CD4-positive, alpha-beta T cell treated with Interleukin-12 subunit alpha and Interleukin-12 subunit beta, for 1 hour (primary cell): ENCODE measurements around the gene ZNF208.
A peak's percentile ranks its signal among the peaks of the same experiment; 100 is the strongest.
"Not testable (repeated sequence)": the region's sequence is repeated elsewhere in the genome, so short reads cannot be mapped to it uniquely, and the experiment has no call there.

ENCODE experiments used
- DNase-seq: peaks from one replicate; pipeline ENCODE4 v3.0.0-alpha.2; 2020

ZNF208 gene

DNA sequence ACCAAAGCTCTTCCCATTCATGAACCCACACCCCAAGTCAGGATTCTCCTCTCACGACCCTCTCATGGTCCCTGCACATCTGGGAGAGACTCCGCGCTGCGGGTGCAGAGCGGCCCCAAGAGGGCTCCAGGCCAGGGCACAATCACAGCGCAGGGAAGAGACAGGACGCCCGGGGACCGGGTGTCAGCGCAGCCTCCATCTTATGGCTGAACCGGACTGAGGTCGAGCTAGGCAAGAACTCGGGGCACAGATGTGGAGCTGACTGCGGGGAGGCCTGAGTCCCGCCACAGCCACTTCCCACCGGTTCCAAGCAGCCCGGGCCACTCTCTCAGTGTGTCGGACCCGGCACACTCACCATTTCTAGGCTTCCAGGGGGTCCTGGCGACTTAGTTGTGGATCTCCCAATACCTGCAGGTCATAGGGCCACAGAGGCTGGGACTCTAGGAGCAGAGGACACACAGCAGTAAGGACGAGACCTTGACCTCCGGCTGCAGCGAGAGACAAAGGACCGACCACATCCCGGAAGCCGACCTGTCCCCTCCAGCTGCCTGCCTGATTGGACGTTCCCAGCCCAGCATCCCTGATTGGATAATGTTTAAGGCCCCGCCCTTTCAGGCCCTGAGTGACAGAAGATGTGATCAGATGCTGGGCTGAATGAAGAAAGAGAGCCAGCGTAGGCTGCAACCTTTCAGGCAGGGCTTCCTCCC, at the start of gene ZNF208:
Gene ZNF208 (minus strand): TSS at position 507 of the 707 bp plus-strand sequence. CDS start 149 bp downstream, at position 358.
- DNase-seq = peak; percentile 61

DNA sequence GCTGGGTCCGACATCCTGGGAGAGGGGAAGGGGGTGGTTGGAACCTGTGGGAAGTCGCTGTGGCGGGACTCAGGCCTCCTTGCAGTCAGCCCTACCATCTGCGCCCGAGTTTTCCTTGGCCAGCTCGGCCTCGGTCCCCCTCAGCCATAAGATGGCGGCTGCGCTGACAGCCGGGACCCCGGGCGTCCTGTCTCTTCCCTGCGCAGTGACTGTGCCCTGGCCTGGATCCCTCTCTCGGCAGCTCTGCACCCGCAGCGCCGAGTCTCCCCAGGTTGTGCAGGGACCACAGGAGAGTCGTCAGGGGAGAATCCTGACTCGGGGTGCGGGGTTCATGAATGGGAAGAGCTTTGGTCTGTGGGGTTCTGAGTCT, 41.9 kb upstream of the ZNF208 start:
- peak; percentile 17 for DNase-seq

DNA sequence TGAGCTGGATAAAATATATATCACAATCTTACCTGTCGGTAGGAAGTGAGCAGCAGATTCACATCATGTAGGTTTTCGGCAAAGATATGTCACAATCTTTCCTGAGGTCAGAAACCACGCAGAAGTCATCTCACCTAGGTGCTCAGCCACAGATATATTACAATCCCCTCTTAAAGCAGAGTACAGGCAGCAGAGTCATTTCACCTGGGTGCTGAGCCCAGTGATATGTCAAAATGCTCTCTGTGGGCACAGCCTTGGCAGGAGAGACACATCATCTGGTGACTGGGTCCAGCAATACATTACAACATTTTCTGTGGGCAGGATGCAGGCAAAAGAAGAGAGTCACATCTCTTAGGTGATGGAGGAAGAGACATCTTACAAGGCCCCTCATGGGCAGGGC, 30.4 kb upstream of the ZNF208 start:
- DNase-seq = not testable (repeated sequence)

DNA sequence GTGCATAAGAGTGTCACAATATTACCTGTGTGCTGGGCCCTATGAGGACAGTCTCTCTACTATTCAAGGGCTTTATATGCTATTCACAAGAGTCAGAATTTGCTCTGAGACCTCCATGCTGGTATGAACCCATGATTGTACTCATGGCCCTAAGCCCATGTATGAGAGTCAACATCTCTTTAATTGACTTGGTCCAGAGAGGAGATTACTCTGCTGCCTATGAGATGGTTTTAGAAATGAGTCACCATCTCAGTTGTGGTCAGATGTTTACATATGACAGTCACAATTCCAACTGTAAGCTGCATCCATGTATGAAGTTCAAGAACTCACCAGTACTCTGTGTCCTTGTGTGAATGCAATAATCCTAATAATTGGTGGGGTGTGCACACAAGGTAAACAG, 19.9 kb upstream of the ZNF208 start:
- DNase-seq = no peak

DNA sequence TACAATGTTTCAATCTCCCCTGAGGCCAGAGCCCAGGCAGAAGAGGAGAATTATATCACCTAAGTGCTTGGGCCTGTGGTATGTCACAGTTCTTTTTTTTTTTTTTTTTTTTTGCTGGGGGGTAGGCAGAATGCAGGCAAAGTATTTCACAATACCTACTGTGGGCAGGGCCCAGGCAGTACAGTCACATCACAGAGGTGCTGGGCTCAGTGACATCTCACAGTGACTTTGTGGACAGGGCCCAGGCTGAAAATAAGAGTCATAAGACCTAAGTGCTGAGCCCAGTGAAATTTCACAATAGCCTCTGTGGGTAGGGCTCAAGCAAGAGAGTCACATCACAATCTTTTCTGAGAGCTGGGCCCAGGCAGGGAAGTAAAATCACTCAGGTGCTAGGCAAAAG, 15.9 kb upstream of the ZNF208 start:
- DNase-seq = no peak

DNA sequence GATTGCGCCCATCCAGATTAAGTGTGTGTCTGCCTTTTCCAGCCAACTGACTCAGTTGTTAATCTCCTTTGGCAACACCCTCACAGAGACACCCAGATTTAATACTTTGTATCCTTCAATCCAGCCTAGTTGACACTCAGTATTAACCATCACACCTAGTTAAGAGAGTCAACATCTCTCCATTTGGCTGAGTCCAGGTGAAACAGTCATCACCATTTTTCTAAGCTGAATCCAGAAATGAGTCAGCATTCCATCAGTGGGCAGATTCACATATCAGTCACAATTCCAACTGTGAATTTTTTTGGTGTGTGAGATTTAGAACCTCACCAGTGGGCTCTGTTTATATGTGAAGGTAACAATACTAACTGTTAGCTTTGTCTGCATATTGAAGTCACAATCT, 14.8 kb upstream of the ZNF208 start:
- DNase-seq = not testable (repeated sequence)

DNA sequence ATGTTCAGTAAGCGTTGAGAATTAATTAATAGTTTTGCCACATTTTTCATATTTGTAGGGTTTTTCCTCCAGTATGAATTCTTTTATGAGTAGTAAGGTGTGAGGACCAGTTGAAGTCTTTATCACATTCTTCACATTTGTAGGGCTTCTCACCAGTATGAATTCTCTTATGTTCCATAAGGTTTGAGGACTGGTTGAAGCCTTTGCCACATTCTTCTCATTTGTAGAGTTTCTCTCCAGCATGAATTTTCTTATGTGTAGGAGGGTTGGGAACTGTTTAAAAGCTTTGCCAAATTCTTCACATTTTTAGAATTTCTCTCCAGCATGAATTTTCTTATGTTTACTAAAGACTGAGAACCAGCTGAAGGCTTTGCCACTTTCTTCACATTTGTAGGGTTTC, 40.3 kb downstream of the ZNF208 start:
- DNase-seq = no peak

DNA sequence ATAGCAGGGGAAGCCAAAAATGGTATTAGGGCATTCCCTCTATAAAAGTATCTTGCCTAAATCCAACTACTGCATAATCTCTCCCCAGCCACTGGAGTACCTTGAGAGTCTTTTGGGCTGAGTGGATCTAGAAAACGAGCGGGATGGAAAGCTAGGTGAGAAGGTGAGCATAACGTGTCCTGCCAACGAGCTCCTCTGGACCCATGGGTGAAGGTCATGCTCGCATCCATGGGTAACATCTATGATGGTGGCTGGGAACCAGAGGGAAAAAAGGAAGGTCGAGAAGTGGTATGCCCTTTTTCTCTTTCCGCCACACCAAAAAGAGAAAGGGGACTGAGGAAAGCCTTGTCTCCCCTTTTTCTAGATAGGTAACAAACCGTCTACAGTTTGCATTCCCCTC, 63.0 kb downstream of the ZNF208 start:
- no peak for DNase-seq

DNA sequence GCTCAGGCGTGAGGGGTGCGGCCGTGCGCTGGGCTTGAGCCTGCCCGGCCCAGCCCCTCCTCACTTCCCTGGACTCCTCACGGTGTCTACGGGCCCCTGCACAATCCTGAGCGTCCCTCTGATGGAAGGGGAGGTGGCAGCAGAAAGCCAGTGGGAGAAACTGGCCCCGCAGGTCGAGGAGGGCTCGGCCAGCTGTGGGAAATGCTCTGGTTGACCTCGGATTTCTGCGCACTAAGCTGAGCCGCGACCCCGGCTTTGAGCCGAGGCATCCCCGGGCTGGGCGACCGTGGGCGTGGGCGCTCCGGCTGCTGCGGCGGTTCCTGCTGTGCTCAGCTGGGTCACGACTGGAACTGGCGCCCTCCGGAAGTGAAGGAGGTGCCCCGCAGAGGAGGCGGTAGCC, 70.1 kb downstream of the ZNF208 start:
- DNase-seq = no peak

DNA sequence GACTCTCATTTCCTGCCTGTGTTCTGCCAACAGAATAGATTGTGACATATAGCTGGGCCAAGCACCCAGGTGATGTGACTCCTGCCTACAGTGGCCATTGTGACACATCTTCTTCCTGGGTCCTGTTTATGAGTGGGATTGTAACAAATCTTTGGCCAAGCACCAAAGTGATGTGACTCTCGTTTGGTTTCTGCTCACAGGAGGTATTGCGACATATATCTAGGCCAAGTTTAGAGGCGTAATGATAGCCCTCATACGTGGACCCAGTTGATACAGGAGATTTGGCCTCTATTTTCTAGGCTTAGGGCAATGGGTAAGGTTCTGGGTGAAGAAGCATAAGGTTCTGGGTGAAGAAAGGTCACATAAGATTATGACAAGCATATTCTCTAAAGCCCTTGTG, 76.2 kb downstream of the ZNF208 start:
- DNase-seq = no peak

DNA sequence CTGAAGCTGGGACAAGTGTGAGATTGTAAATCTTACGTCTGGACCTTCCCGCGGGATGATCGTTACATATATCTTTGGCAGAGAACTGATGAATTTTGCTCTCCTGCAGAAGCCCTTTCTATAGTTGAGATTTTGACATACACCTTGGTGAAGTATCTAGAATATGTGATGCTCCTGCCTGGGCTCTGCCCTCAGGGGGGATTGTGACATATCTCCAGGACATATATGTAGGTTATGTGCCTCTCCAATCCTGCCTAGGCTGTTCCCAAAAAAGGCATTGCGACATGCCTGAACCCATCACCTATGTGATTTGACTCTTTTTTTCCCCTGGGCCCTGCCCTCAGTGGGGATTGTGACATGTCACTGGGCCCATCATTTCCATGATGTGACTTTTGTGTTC, 76.6 kb downstream of the ZNF208 start:
- no peak for DNase-seq

DNA sequence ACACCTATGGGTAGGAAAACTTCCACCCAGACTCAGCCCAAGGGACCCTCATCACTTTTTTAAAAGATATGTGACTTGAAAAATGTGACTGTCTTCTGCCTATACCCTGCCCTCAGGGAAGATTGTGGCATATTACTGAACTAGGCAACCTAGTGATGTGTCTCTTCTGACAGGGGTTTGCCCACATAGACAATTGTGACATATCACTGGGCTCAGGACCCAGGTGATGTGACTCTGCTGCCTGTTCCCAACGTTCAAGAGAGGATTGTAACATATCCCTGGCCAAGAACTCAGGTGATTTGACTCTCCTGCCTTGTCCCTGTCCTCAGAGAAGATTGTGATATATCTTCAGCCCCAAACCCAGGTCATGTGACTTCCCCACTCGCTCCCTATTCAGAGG, 88.5 kb downstream of the ZNF208 start:
- no peak for DNase-seq

DNA sequence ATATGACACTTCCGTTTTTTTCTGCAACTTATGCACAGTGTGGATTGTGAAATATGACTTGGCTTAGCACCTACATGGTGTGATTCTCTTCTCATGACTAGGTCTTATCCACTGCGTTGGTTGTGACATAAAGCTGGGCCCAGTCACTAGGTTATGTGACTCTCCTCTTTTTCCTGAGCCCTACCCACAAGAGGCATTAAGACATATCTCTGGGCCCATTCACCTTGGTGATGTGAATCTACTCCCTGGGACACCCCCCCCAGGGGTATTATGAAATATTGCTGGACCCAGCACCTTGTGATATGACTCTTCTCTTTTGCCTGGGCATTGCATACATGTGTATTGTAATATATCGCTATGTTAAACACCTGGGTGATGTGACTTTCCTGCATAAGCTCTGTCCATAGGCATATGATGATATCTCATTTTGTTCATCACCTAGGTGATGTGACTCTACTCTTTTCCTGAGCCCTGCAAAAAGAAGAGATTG, 89.0 kb downstream of the ZNF208 start:
- no peak for DNase-seq

DNA sequence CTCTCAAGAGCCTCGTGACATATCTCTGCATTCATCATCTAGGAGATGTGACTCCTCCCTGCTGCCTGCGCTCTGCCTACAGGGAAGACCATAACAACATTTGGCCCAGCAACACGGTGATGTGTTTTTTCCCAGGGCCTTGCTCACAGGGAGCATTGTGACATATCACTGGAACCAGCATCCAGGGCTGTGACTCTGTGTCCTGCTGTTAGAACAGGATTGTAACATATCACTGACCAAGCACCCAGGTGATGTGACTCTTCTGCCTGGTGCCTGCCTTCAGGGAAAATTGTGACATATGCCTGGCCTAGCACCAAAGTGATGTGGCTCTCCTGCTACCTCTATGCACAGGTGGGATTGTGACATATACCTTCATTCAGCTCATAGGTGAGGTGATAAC, 95.3 kb downstream of the ZNF208 start:
- no peak for DNase-seq

DNA sequence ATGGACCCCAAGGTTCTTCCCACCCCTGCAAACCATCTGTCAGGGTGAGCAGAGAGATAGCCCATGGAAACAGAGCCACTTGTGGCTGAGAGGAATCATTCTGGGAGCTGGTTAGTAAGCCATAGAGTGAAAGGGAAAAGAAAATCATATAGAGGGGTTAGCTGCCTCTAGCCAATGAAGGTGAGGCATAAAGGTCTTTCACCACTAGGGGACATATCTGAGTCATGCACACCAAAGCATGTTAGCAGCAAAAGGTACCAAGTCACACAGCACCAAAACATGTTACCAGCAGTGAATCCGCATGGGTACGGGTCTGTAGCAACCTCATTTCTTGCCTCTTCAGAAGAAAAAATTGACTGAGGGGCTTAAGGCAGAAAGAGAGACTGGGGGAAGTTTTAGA, 98.1 kb downstream of the ZNF208 start:
- DNase-seq = no peak

DNA sequence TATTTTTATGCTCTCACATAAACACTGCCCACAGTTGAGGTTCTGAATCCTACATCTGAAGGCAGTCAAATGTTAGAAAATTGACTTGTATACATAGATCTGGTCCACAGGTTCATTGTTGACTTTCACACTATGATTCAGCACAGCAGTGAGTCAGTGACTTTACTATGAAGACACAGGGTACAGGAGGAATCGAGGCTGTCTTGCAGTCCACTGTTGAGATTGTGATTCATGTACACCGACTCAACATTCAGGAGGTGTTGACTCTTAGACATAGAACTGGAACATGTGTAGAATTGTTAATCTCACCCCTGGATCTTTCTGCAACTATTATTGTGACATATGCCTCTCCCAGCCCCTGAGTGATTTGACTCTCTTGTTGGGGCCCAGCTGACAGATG, 100.4 kb downstream of the ZNF208 start:
- no peak for DNase-seq

DNA sequence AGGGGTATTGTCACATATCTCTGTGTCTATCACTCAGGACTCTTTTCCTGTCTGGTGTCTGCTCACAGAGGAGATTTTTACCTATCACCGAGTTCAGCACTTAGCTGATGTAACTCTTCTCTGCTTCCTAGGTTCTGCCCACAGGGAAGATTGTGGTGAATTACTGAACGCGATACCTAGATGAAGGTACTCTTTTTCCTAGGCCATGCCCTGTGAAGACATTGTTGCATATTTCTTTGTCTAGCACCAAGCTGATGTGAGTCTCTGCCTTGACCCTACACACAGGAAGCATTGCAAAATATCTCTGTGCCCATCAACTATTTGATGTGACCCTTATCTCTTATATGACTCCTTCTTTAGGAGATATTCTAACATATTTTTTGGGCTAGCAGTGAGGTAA, 102.7 kb downstream of the ZNF208 start:
- DNase-seq = no peak

DNA sequence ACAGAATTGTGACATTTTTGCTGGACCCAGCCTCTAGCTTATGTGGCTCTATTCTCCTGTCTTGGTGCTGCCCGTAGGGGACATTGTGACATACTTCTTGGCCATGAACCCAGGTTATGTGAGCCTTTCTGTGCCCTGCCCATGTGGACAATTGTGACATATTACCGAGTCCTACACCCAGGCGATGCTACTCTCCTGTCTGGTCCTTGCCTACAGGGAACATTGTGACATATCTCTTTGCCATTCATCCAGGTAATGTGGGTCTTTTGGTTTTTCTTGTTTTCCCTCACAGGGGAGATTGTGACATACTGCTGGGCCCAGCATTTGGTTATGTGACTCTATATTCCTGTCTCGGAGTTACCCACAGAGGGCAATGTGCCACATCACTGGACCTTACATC, 103.2 kb downstream of the ZNF208 start:
- DNase-seq = no peak

DNA sequence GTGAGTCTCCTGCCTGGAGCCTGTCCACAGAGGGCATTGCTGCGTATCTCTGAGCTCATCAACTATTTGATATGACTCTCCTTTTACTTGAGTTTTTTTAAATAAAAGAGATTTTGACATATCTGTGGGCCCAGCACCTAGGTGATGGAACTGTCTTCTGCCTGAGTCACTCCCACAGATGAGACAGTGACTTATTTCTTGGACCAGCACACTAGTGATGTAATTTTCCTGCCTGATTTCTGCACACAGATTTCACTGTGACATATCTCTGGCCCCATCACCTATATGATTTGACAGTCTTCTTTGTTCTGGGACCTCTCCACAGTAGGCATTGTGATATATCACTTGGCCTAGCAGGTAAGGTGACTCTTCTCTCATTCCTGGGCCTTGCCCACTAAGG, 108.2 kb downstream of the ZNF208 start:
- DNase-seq = no peak

DNA sequence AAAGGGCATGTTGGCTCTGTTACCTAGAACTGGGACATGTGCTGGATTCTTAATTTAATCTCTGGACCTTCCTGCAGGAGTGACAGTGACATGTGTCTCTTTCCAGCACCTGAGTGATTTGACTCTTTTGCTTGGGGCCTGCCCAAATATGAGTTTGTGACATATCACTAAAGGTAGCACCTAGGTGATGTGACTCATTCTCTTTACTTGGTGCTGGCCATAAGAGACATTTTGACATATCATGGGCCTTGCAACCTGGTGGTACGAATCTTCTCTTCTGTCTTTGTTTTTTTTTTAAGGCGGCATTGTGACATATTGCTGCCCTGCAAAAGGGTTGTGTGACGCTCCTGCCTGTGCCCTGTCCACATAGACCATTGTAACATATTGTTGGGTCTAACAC, 108.9 kb downstream of the ZNF208 start:
- no peak for DNase-seq

DNA sequence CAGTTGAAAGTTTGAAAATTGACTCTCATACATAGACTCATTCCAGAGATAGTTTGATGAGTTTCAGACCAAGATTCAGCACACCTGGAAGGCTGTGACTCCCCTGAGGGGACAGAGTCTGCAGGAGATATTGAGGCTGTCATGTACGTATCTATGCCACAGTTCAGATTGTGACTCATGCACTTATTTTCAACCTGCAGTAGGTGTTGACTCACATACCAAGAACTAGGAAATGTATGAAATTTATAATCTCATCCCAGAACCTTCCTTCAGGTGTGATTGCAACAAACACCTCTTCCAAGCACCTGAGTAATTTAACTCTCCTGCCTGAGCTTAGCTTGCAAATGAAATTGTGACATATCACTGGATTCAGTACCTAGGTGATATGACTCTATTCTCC, 110.3 kb downstream of the ZNF208 start:
- no peak for DNase-seq

DNA sequence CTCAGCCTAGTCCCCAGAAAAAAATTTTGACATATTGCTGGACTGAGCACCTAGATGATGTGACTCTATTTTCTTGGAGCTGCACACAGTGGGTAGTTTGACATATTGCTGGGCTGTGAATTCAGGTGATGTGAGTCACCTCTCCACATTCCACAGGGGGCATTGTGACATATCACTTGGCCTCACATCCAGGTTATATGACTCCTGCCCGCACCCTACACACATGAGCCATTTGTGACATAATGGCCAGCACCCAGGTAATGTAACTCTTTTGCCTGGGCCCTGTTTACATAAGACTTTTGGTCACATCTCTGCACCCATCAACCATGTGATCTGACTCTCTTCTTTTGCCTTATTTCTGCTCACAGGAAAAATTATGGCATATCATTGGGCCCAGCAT, 119.7 kb downstream of the ZNF208 start:
- DNase-seq = no peak

DNA sequence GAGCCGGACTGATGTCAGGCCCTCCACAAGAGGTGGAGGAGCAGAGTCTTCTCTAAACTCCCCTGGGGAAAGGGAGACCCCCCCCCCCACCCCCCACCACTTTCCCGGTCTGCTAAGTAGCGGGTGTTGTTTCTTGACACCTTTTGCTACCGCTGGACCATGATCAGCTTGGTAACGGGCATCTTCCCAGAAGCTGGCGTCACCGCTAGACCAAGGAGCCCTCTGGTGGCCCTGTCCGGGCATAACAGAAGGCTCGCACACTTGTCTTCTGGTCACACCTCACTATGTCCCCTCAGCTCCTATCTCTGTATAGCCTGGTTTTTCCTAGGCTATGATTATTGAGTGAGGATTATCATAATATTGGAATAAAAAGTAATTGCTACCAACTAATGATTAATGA, 120.7 kb downstream of the ZNF208 start:
- peak; percentile 27 for DNase-seq

DNA sequence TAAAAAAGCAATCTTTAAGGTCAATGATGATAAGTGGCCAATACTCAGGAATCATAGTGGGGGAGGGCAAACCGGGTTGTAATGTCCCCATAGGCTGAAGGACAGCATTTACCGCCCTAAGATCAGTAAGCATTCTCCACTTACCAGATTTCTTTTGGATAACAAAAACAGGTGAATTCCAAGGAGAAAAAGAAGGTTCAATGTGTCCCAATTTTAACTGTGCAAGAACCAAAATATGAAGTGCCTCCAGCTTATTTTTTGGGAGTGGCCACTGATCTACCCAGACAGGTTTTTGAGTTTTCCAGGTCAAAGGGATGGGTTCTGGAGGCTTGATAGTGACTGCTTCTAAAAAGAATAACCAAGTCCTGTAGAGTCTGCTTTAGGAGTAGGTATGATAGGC, 125.2 kb downstream of the ZNF208 start:
- DNase-seq = not testable (repeated sequence)

DNA sequence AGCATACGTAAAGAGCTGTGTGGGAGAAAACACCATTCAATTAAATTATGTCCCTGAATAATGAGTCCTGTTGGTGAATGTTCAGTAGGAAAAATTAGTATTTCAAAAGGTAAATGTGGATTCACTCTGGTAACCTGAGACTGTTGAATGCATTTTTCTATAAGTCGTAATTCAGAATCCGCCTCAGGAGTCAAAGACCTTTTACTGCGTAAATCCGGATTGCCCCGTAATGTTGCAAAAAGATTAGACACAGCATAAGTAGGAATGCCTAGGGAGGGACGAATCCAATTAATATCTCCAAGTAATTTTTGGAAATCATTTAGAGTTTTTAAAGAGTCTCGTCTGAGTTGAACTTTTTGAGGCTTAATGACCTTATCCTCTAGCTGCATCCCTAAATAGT, 126.0 kb downstream of the ZNF208 start:
- DNase-seq = not testable (repeated sequence)
